GM21447 (cell line): ENCODE measurements around the gene ANKRD31.

Experiments used
- ATAC-seq: cut with Tn5 transposase; IDR thresholded peaks from one replicate; pipeline ENCODE4 v1.9.1; 2021; ENCODE audit not compliant: unreplicated experiment

Gene ANKRD31

GRCh38 chr5:75044406-75044805 lies 192.3 kb downstream of the ANKRD31 start:
- ATAC-seq, result no peak

- ATAC-seq, result no peak
Observed at GRCh38 chr5:75043633-75044264, 192.9 kb downstream of the ANKRD31 start.

GRCh38 chr5:75042522-75042921 lies 194.2 kb downstream of the ANKRD31 start:
- ATAC-seq, result no peak

- no peak for ATAC-seq
Observed at GRCh38 chr5:75040973-75041372, 195.7 kb downstream of the ANKRD31 start.

GRCh38 chr5:75037106-75037505 lies 199.6 kb downstream of the ANKRD31 start:
- no peak for ATAC-seq

GRCh38 chr5:75034137-75034739 lies 202.4 kb downstream of the ANKRD31 start:
- no peak for ATAC-seq

- ATAC-seq, result no peak
Observed at GRCh38 chr5:75031366-75031765, 205.3 kb downstream of the ANKRD31 start.

GRCh38 chr5:75028090-75028489 lies 208.6 kb downstream of the ANKRD31 start:
- ATAC-seq, result no peak

- ATAC-seq, result no peak
Observed at GRCh38 chr5:75023368-75024159, 213.1 kb downstream of the ANKRD31 start.

GRCh38 chr5:75021800-75022199 lies 214.9 kb downstream of the ANKRD31 start:
- ATAC-seq, result no peak

- ATAC-seq, result no peak
Observed at GRCh38 chr5:75021219-75021618, 215.5 kb downstream of the ANKRD31 start.

GRCh38 chr5:75020016-75020656 lies 216.5 kb downstream of the ANKRD31 start:
- ATAC-seq, result no peak

GRCh38 chr5:75018805-75019587 lies 217.7 kb downstream of the ANKRD31 start:
- no peak for ATAC-seq
